GM19455 (cell line): ENCODE measurements around the gene SAYSD1.

ENCODE experiments used
- ATAC-seq: cut with Tn5 transposase; IDR thresholded peaks from one replicate; pipeline ENCODE4 v1.9.1; 2021; ENCODE audit not compliant: unreplicated experiment

SAYSD1 gene

DNA sequence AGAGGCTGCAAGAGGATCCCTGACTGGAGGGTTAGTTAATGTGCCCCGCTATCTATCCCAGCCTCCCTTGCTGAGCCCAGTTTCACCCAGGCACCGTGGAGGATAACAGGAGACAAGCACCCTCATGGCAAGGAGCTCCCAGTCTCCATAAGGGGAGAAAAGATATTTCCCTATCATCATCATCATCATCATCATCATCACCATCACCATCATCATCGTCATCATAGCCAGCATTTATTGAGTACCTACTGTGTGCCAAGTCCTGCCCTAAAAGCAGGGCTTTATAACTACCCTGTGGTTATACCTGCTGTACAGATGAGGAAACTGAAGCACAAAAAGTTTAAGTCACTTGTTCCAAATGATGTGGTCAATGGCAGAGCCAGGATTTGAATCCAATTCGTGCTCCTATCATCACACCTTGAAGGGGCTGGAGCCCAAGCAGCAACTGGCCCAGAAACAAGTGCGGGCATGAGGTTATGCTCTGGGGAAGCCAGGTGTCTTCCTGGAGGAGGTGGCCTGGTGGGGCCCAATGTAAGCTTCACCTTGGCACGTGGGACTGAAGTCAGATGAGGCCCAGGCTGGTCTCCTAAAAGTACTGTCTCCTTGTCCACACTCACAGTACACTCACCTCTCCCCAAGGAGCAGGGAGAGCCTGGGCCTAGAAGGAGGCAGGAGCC lies 56.4 kb downstream of the SAYSD1 start:
- no peak for ATAC-seq

DNA sequence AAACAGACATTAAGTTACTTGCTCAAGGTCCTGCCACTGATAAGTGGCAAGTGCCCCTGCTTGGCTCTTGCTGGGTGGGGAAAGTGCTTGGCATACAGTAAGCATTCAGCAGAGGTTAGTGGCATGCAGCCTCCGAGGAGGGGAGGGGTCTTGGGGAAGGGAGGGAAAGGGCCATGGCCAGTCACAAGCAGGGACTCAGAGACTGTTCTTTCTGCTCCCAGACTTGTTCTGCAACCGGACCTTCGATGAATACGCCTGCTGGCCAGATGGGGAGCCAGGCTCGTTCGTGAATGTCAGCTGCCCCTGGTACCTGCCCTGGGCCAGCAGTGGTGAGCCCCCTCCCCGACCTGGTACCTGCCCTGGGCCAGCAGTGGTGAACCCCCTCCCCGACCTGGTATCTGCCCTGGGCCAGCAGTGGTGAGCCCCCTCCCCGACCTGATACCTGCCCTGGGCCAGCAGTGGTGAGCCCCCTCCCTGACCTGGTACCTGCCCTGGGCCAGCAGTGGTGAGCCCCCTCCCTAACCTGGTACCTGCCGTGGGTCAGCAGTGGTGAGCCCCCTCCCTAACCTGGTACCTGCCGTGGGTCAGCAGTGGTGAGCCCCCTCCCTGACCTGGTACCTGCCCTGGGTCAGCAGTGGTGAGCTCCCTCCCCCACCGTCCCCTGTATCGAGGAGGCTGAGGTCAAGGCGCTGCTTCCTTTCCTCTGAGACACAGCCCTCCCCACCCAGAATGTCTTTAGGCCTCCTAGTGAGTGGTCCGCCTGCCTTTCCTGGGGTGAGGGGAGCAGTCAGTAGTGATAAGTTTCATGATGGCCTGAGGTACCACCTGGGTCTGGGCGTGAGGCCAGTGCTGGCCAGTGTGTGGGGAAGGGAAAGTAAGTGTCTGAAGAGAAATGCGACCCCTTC lies 57.5 kb downstream of the SAYSD1 start:
- no peak for ATAC-seq

DNA sequence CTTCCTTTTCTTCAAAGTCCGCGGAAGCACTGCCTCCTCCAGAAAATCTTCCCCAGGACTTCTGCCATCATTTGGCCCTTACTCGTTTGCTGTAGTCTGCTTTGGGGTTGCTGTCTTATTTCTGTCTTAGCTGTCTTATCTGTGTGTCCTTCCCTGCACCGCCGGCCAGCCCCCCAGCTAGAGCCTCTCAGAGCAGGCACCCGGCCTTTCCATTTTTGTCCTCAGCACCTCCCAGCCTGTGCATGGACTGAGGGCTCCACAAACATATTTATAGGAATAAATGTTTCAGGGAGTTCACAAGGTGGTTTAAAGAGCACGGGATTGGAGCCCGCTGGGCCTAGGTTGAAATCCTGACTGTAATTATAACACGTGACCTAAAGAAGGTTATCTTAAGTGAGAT lies 58.3 kb downstream of the SAYSD1 start:
- ATAC-seq: no peak

DNA sequence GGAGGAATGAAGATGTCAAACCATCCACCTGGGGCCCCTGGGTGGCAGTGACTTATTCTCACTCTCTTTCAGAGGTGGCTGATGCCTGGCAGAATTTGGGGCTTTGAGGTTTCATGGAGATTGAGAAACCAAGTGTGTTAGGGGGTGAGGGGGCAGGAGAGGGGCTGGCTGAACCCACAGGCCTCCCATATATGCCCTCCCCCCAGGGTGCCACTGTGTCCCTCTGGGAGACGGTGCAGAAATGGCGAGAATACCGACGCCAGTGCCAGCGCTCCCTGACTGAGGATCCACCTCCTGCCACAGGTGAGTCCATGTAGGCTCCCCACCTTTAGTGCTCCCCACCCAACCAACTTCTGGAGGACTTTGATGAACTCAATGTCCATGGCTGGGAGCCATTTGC lies 58.8 kb downstream of the SAYSD1 start:
- ATAC-seq: no peak

DNA sequence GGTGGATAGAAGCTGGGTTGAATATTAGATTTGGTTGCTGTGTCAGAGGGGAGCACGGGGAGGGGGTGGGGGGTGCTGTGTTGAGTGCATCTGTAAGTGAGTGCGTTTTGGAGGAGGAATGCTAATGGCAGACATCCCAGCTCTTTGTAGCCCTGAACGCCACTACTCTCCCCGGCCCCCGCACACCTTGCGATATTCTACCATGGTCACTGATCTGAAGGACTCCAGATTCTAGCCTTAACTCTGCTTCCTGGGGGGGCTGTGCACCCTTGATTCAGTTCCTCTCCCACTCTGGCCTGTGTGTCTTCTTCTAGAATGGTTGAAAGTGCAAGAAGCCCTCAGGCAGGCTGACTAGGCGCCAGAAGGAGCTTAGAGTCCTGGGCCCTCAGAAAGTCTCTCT lies 59.3 kb downstream of the SAYSD1 start:
- no peak for ATAC-seq

DNA sequence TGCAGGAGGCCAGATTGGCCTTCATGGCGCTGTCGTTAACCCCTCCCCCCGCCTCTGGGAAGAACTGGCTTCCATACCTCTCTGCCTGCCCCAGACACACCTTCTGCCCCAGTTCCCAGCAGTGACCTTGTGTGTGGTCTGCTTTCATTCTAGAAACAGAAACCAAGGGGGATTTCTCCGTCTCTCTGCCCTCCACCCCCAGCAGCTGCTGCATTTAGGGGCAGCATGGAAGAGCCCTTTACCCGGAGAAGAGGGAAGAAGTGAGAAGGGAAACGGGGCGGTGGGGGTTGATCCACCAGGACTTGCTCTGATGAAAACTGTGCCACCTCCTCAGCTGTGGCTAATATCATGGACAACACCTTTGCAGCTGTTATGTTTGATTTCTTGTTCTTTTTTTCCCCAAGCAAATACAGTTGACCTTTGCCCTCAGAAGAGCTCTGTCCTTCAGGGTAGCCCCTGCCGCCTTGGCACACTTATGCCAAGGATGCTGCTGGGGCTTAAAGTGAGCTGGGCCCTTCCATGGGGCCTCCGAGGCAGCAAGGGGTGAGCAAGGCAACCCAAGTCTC lies 60.3 kb downstream of the SAYSD1 start:
- ATAC-seq: no peak
